G401.6 (cell line): ENCODE results near the gene PADI1.

ENCODE experiments used
- FAIRE-seq: peaks from 2 replicates; lab custom pipeline; 2012; peaks lifted over from hg19 to GRCh38; lab: Jason Lieb, UNC

Gene PADI1

GRCh38 chr1:17183388-17184160 lies 21.4 kb upstream of the PADI1 start:
- no peak for FAIRE-seq

- no peak for FAIRE-seq
Measured at GRCh38 chr1:17184161-17184665, 20.7 kb upstream of the PADI1 start.

- FAIRE-seq, result no peak
Measured at GRCh38 chr1:17184822-17185484, 20.0 kb upstream of the PADI1 start.

- FAIRE-seq, result no peak
Measured at GRCh38 chr1:17185485-17185860, 19.5 kb upstream of the PADI1 start.

- FAIRE-seq, result no peak
Measured at GRCh38 chr1:17186216-17186909, 18.6 kb upstream of the PADI1 start.

GRCh38 chr1:17187051-17187450 lies 17.9 kb upstream of the PADI1 start:
- no peak for FAIRE-seq

- no peak for FAIRE-seq
Measured at GRCh38 chr1:17188217-17188616, 16.7 kb upstream of the PADI1 start.

GRCh38 chr1:17188889-17189631 lies 15.9 kb upstream of the PADI1 start:
- FAIRE-seq, result no peak

GRCh38 chr1:17189632-17189990 lies 15.3 kb upstream of the PADI1 start:
- FAIRE-seq, result no peak

GRCh38 chr1:17190010-17190995 lies 14.6 kb upstream of the PADI1 start:
- FAIRE-seq, result no peak

GRCh38 chr1:17191990-17192242 lies 13.0 kb upstream of the PADI1 start:
- no peak for FAIRE-seq

- FAIRE-seq, result no peak
Measured at GRCh38 chr1:17192394-17193221, 12.3 kb upstream of the PADI1 start.

GRCh38 chr1:17193222-17194132 lies 11.5 kb upstream of the PADI1 start:
- no peak for FAIRE-seq

- no peak for FAIRE-seq
Measured at GRCh38 chr1:17194133-17194475, 10.8 kb upstream of the PADI1 start.

- no peak for FAIRE-seq
Measured at GRCh38 chr1:17194615-17195528, 10.1 kb upstream of the PADI1 start.

- FAIRE-seq, result no peak
Measured at GRCh38 chr1:17195731-17196130, 9.2 kb upstream of the PADI1 start.

- FAIRE-seq, result no peak
Measured at GRCh38 chr1:17196496-17197185, 8.3 kb upstream of the PADI1 start.

- no peak for FAIRE-seq
Measured at GRCh38 chr1:17197696-17198095, 7.2 kb upstream of the PADI1 start.
